GM12892 (cell line): Measurements from ENCODE around the gene NME7.

ENCODE experiments used
- POLR2A ChIP-seq: IDR thresholded peaks from 2 replicates; pipeline ENCODE4 v1.6.1; 2011; ENCODE audit warnings: low read depth, low read length, control low read depth
- POLR2AphosphoS5 ChIP-seq: IDR thresholded peaks from 2 replicates; pipeline ENCODE4 v1.6.1; 2011; ENCODE audit warnings: low read depth, low read length, control low read depth

- TF ChIP-seq POLR2A (peak; percentile 31; the same call in 1 of the 2 replicates), POLR2AphosphoS5 (0 out of 2 replicates have a peak, but pooled peaks have one; percentile 30)
These were observed 251.6 kb downstream of the NME7 start for GRCh38 chr1:169115891-169116585.
